Measurements from ENCODE around the gene SGMS2.
"Not testable (repeated sequence)": the region's sequence is repeated elsewhere in the genome, so short reads cannot be mapped to it uniquely, and the experiment has no call there.

Gene SGMS2

GRCh38 chr4:107900508-107900907 is 75.8 kb downstream of the SGMS2 start:
- Histone ChIP-seq H3K18ac (ENCODE audit: low read depth in 1 of 2, low read length in 2 of 2) (no peak overlapping the region), H4K8ac (ENCODE audit: low read length) (no peak overlapping the region), H2AFZ (ENCODE audit: low read depth, low read length) (no peak overlapping the region), H3K79me1 (replicated peaks; ENCODE audit: low read length, poor library complexity, severe bottlenecking) (peaks cover 8% of the 10 kb centered on the region), H3K4me3 (ENCODE audit: insufficient read depth in 1 of 2, low read depth in 1 of 2, low read length in 2 of 2) (no peak overlapping the region), H3K36me3 (ENCODE audit: control insufficient read depth in 1 of 2, insufficient read depth in 2 of 2, low read depth in 1 of 2, low read length in 2 of 2) (peaks cover 0 to 40% of the 10 kb centered on the region in 2 experiments), H4K91ac (ENCODE audit: low read length) (no peak overlapping the region), H2BK120ac (ENCODE audit: low read depth, low read length) (no peak overlapping the region), H3K27ac (ENCODE audit: low read length, poor library complexity, severe bottlenecking) (no peak overlapping the region), H2BK12ac (ENCODE audit: low read length in 2 of 2) (no peak overlapping the region), H3K9me3 (ENCODE audit: control insufficient read depth, low read length) (no peaks in the 10 kb centered on the region), H2AK5ac (ENCODE audit: low read length, severe bottlenecking) (no peak overlapping the region), H3K23ac (ENCODE audit: low read length in 2 of 2) (no peak overlapping the region), H2BK5ac (ENCODE audit: low read depth, low read length, poor library complexity, severe bottlenecking) (no peak overlapping the region), H3K4me2 (ENCODE audit: low read length, poor library complexity, severe bottlenecking) (no peak overlapping the region), H3K4ac (ENCODE audit: low read depth in 1 of 2, low read length in 2 of 2) (no peak overlapping the region), H3K9ac (ENCODE audit: low read length) (no peak overlapping the region), H2BK15ac (ENCODE audit: low read depth, poor library complexity, severe bottlenecking) (no peak overlapping the region), H3K14ac (ENCODE audit: low read length in 2 of 2) (no peak overlapping the region), H3K4me1 (ENCODE audit: control insufficient read depth, insufficient read depth, low read depth, low read length) (peaks cover 3% of the 10 kb centered on the region), H3K27me3 (ENCODE audit: control insufficient read depth in 1 of 2, insufficient read depth in 1 of 2, low read length in 2 of 2) (no peaks in the 10 kb centered on the region)
- no peak for DNase-seq
- no CpG with 5 or more reads among the region's 3 CpGs for WGBS

- Histone ChIP-seq H3K27me3 (ENCODE audit: control insufficient read depth in 1 of 2, insufficient read depth in 1 of 2, low read length in 2 of 2) (no peaks in the 10 kb centered on the region), H3K36me3 (ENCODE audit: control insufficient read depth in 1 of 2, insufficient read depth in 2 of 2, low read depth in 1 of 2, low read length in 2 of 2) (peaks cover 0 to 41% of the 10 kb centered on the region in 2 experiments), H3K4me1 (ENCODE audit: control insufficient read depth, insufficient read depth, low read depth, low read length) (peaks cover 3% of the 10 kb centered on the region), H3K23ac (ENCODE audit: low read length in 2 of 2) (no peak overlapping the region), H3K18ac (ENCODE audit: low read depth in 1 of 2, low read length in 2 of 2) (no peak overlapping the region), H3K14ac (ENCODE audit: low read length in 2 of 2) (no peak overlapping the region), H3K4me3 (ENCODE audit: insufficient read depth in 1 of 2, low read depth in 1 of 2, low read length in 2 of 2) (no peak overlapping the region), H3K9me3 (ENCODE audit: control insufficient read depth, low read length) (no peaks in the 10 kb centered on the region), H2BK5ac (ENCODE audit: low read depth, low read length, poor library complexity, severe bottlenecking) (no peak overlapping the region), H4K8ac (ENCODE audit: low read length) (no peak overlapping the region), H2AFZ (ENCODE audit: low read depth, low read length) (no peak overlapping the region), H2BK12ac (ENCODE audit: low read length in 2 of 2) (no peak overlapping the region), H3K27ac (ENCODE audit: low read length, poor library complexity, severe bottlenecking) (no peak overlapping the region), H3K4me2 (ENCODE audit: low read length, poor library complexity, severe bottlenecking) (no peak overlapping the region), H3K79me1 (replicated peaks; ENCODE audit: low read length, poor library complexity, severe bottlenecking) (peaks cover 9% of the 10 kb centered on the region), H3K4ac (ENCODE audit: low read depth in 1 of 2, low read length in 2 of 2) (no peak overlapping the region), H2BK120ac (ENCODE audit: low read depth, low read length) (no peak overlapping the region), H3K9ac (ENCODE audit: low read length) (no peak overlapping the region), H2BK15ac (ENCODE audit: low read depth, poor library complexity, severe bottlenecking) (no peak overlapping the region), H2AK5ac (ENCODE audit: low read length, severe bottlenecking) (no peak overlapping the region), H4K91ac (ENCODE audit: low read length) (no peak overlapping the region)
- WGBS, result 98% methylated on average over 2 of the region's 2 CpGs
- DNase-seq, result no peak
Observed at GRCh38 chr4:107901213-107901934, 76.6 kb downstream of the SGMS2 start.

- no peak overlapping the region for H3K18ac ChIP-seq (ENCODE audit: low read depth in 1 of 2, low read length in 2 of 2)
- H3K9ac ChIP-seq (ENCODE audit: low read length), result no peak overlapping the region
- no peak overlapping the region for H2AK5ac ChIP-seq (ENCODE audit: low read length, severe bottlenecking)
- WGBS, result 100% methylated on average over 1 of the region's 2 CpGs
- H3K4me1 ChIP-seq (ENCODE audit: control insufficient read depth, insufficient read depth, low read depth, low read length), result peaks cover 3% of the 10 kb centered on the region
- H3K4me2 ChIP-seq (ENCODE audit: low read length, poor library complexity, severe bottlenecking), result no peak overlapping the region
- H3K9me3 ChIP-seq (ENCODE audit: control insufficient read depth, low read length), result no peaks in the 10 kb centered on the region
- H3K23ac ChIP-seq (ENCODE audit: low read length in 2 of 2), result no peak overlapping the region
- no peak overlapping the region for H4K91ac ChIP-seq (ENCODE audit: low read length)
- H3K4ac ChIP-seq (ENCODE audit: low read depth in 1 of 2, low read length in 2 of 2), result no peak overlapping the region
- H2BK5ac ChIP-seq (ENCODE audit: low read depth, low read length, poor library complexity, severe bottlenecking), result no peak overlapping the region
- no peak overlapping the region for H2BK120ac ChIP-seq (ENCODE audit: low read depth, low read length)
- peaks cover 11% of the 10 kb centered on the region for H3K79me1 ChIP-seq (replicated peaks; ENCODE audit: low read length, poor library complexity, severe bottlenecking)
- no peak overlapping the region for H4K8ac ChIP-seq (ENCODE audit: low read length)
- H3K27me3 ChIP-seq (ENCODE audit: control insufficient read depth in 1 of 2, insufficient read depth in 1 of 2, low read length in 2 of 2), result no peaks in the 10 kb centered on the region
- H3K14ac ChIP-seq (ENCODE audit: low read length in 2 of 2), result no peak overlapping the region
- H2AFZ ChIP-seq (ENCODE audit: low read depth, low read length), result no peak overlapping the region
- H2BK15ac ChIP-seq (ENCODE audit: low read depth, poor library complexity, severe bottlenecking), result no peak overlapping the region
- peaks cover 0 to 46% of the 10 kb centered on the region in 2 experiments for H3K36me3 ChIP-seq (ENCODE audit: control insufficient read depth in 1 of 2, insufficient read depth in 2 of 2, low read depth in 1 of 2, low read length in 2 of 2)
- no peak overlapping the region for H2BK12ac ChIP-seq (ENCODE audit: low read length in 2 of 2)
- no peak overlapping the region for H3K27ac ChIP-seq (ENCODE audit: low read length, poor library complexity, severe bottlenecking)
- no peak for DNase-seq
- H3K4me3 ChIP-seq (ENCODE audit: insufficient read depth in 1 of 2, low read depth in 1 of 2, low read length in 2 of 2), result no peak overlapping the region
Observed at GRCh38 chr4:107902715-107903114, 78.0 kb downstream of the SGMS2 start.

- not testable (repeated sequence) for H3K9ac ChIP-seq (ENCODE audit: low read length); DNase-seq; H3K27me3 ChIP-seq (ENCODE audit: control insufficient read depth in 1 of 2, insufficient read depth in 1 of 2, low read length in 2 of 2); H3K14ac ChIP-seq (ENCODE audit: low read length in 2 of 2); H3K4me2 ChIP-seq (ENCODE audit: low read length, poor library complexity, severe bottlenecking); H3K18ac ChIP-seq (ENCODE audit: low read depth in 1 of 2, low read length in 2 of 2); H3K4ac ChIP-seq (ENCODE audit: low read depth in 1 of 2, low read length in 2 of 2); H2BK12ac ChIP-seq (ENCODE audit: low read length in 2 of 2); H3K9me3 ChIP-seq (ENCODE audit: control insufficient read depth, low read length); H2AK5ac ChIP-seq (ENCODE audit: low read length, severe bottlenecking); H3K23ac ChIP-seq (ENCODE audit: low read length in 2 of 2); H3K27ac ChIP-seq (ENCODE audit: low read length, poor library complexity, severe bottlenecking); H4K8ac ChIP-seq (ENCODE audit: low read length); H3K4me3 ChIP-seq (ENCODE audit: insufficient read depth in 1 of 2, low read depth in 1 of 2, low read length in 2 of 2); H2AFZ ChIP-seq (ENCODE audit: low read depth, low read length); H2BK5ac ChIP-seq (ENCODE audit: low read depth, low read length, poor library complexity, severe bottlenecking); H3K79me1 ChIP-seq (replicated peaks; ENCODE audit: low read length, poor library complexity, severe bottlenecking); H3K4me1 ChIP-seq (ENCODE audit: control insufficient read depth, insufficient read depth, low read depth, low read length); H2BK120ac ChIP-seq (ENCODE audit: low read depth, low read length); H2BK15ac ChIP-seq (ENCODE audit: low read depth, poor library complexity, severe bottlenecking); H4K91ac ChIP-seq (ENCODE audit: low read length)
- H3K36me3 ChIP-seq (ENCODE audit: control insufficient read depth in 1 of 2, insufficient read depth in 2 of 2, low read depth in 1 of 2, low read length in 2 of 2), result peaks cover 0 to 61% of the 10 kb centered on the region in 2 experiments
- 90% methylated on average over 3 of the region's 3 CpGs for WGBS
Observed at GRCh38 chr4:107905082-107905481, 80.3 kb downstream of the SGMS2 start.
